GM18870 (cell line): ENCODE results near the gene WDR35.
A peak's percentile ranks its signal among the peaks of the same experiment; 100 is the strongest.
"Not testable (repeated sequence)": the region's sequence is repeated elsewhere in the genome, so short reads cannot be mapped to it uniquely, and the experiment has no call there.

Source experiments
- ATAC-seq: cut with Tn5 transposase; IDR thresholded peaks from one replicate; pipeline ENCODE4 v1.9.1; 2021; ENCODE audit warnings: moderate library complexity; ENCODE audit not compliant: unreplicated experiment

Gene WDR35

DNA sequence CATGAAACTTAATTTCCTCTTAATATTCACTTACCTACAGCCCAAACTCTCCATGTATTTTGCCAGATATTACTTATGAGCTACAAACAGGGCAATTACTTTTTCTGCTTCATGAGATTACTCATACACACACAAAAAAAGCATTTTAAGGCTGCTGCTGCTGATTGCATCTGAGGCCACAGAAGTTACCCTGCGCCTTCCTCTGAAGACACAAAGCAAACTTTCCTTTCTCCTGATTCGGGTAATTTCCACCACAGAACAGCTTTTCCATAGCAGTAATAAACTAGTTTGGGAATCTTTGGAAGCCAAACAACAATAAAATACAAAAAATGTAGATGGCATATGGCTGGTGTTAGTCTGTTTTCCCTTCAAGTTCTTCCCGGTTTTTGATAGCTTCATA lies 94.4 kb downstream of the WDR35 start:
- ATAC-seq: no peak

DNA sequence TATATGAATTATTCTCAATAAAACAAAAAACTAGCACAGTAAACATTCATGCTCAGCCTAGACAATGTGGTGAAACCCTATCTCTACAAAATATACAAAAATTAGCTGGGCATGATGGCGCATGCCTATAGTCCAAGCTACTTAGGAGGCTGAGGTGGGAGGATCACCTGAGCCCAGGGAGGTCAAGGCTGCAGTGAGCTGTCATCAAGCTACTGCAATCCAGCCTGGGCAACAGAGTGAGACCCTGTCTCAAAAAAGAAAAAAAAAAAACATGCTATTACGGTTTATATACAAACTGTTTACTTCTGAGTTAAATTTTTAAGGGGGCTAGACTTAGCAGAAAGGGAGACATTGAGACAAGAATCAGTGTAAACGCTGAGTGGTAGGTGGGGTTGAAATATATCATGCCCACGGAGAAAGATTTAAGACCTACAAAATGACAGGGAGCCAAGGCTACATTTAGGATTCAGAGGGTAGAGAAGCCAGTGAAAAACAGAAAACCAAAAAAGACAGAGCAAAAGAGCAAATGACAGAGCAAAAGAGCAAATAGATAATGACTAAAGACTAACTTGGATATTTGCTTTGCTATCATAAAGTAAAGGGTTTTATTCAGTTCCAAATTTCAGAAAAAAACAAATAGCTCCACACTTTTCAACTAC lies 95.6 kb downstream of the WDR35 start:
- ATAC-seq: peak; percentile 10

DNA sequence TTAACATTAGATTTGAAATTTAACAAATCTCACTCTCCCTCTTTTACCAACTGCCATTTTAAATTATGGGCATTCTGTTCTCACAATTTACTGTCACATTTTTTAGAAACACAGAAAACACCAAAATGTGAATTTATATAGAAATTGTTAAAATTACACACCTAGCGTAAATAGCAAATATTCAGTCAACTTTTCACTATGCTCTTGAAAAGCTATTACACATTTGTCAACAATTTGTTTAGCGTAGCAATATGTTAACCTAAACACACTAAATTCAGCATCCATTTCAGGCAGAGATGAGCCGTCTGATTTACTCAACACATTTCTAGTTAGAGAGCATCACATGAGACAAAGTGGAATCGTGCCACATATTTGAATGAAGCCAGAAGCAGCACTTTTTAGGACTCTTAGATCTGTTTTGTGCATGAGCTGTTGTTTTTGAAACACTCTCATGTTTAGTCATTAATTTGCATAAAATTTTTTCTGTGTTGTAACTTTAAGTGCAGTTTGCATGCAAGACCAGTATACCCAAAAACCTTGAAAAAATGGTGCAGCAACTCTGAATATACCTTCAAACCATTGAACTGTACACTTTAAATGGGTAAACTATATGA lies 96.3 kb downstream of the WDR35 start:
- ATAC-seq: peak; percentile 83

- ATAC-seq: not testable (repeated sequence)
Observed at GRCh38 chr2:19891971-19892370, 97.9 kb downstream of the WDR35 start.

- no peak for ATAC-seq
Observed at GRCh38 chr2:19890104-19890503, 99.8 kb downstream of the WDR35 start.

DNA sequence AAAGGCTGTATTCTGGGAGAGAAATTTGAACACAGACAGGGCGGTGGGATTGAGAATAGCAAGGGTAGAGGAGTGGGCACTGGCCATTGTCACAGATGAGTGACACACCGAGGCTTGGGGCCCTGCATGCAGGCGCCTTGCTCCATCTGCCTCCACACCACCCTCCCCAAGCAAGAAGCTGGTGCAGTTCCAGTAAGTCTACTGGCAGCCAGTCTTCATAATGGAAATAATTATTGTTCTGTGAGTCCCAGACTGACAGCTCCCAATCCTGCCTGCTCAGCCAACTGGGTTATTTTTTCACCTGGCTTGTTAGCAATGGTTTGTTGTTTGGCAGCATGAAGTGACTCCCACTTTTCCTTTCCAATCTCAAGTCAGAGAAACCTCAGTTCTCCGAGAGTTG lies 101.1 kb downstream of the WDR35 start:
- ATAC-seq: no peak

DNA sequence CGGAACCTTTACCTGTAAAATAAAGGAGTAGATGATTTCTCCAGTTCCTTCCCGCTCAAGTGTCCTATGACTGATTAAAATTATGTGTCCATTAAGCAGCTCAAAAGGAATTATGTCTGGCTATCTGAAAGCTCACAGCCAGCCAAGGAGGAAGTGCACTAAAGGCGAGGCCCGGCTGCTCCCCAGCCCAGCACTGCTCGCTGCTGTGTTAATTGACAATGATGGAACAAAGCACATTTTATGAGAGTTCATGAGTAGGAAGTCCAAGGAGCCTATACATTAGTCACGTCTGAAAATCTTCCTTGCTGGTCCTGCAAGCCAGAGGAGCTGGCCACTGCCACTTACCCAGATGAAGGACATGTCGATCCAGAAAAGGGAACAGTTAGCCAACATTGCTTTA lies 102.4 kb downstream of the WDR35 start:
- no peak for ATAC-seq

GRCh38 chr2:19886261-19886660 lies 103.6 kb downstream of the WDR35 start:
- ATAC-seq: no peak

DNA sequence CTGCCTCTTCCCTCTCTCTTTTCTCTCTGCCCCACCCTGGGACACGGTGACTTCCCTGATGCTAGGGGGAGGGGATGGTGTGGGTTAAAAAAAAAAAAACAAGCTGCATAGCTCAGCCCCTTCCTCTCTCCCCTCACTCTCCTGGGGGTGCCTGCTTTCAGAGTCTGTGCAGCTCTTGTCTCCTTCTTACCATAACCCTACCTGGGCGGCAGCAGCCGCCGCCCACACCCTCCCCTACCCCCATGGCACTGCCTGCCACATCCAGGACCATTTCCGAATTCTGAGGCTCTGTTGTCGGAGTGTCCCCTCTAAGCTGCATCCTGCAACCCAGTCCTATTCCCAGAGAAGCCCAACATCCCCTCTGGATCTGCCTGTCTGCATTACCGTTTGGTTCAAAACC lies 104.1 kb downstream of the WDR35 start:
- no peak for ATAC-seq

- no peak for ATAC-seq
Observed at GRCh38 chr2:19883971-19884720, 105.8 kb downstream of the WDR35 start.

DNA sequence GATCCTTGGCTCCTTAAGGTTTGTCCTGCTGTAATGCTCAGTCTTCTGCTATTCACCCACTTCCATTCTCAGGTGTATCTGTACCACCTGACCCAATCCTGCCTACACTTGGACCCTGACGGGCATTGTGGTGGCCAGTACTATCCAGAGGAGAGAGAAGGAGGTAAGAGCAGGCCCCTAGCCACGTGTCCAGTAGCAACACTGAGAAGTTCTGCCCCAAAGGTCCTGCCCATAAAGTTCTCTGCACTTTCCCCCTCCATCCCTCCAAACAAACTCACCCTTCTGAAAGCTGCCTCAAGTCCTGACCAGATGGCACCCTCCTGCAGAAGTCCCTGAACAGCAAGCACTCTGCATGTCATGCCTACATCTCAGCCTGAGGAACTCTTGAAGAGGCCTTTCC lies 106.4 kb downstream of the WDR35 start:
- no peak for ATAC-seq

- ATAC-seq: no peak
Observed at GRCh38 chr2:19882286-19882685, 107.6 kb downstream of the WDR35 start.

GRCh38 chr2:19881908-19882265 lies 108.0 kb downstream of the WDR35 start:
- ATAC-seq: no peak

- ATAC-seq: no peak
Observed at GRCh38 chr2:19881221-19881907, 108.5 kb downstream of the WDR35 start.

GRCh38 chr2:19880191-19880590 lies 109.7 kb downstream of the WDR35 start:
- not testable (repeated sequence) for ATAC-seq

DNA sequence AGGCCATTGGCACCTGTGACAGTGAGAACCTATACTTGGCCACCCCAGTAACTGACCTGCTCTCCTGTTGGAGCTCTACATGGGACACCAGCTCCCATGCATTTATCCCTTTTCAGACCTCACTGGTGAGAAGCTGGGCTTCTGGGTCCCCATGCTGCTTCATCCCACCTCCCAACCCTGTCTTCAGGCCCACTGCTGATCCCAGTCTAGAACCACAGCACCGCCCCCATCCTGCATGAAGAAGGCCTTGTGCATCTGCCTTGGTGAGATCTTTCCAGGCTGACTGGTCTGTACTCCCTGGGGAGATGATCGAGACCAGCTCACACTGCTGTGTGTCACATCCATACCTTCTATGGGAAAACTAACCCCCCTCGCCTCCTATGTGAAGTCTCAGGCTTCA lies 110.8 kb downstream of the WDR35 start:
- no peak for ATAC-seq

GRCh38 chr2:19878268-19879046 lies 111.4 kb downstream of the WDR35 start:
- ATAC-seq: no peak

- no peak for ATAC-seq
Observed at GRCh38 chr2:19876751-19877150, 113.2 kb downstream of the WDR35 start.

DNA sequence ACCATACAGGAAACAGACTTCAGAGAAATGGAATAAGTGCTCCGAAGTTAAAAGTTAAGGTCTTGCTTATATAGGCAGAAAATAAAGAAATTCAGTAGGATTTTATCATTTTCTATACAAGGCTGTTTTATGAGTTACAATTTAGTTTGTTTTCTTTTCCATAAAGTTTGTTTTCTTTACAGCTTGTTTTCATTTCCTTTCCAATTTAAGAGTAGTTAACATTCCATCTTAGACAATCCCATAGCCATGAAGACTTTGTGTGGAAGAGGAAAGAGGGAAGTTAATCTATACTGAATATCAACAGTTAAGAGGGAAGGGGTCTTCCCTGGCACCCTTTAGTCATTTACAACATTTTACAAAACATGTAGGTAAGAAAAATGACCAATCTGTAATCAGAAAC lies 114.6 kb downstream of the WDR35 start:
- ATAC-seq: no peak

- no peak for ATAC-seq
Observed at GRCh38 chr2:19874726-19875125, 115.2 kb downstream of the WDR35 start.

DNA sequence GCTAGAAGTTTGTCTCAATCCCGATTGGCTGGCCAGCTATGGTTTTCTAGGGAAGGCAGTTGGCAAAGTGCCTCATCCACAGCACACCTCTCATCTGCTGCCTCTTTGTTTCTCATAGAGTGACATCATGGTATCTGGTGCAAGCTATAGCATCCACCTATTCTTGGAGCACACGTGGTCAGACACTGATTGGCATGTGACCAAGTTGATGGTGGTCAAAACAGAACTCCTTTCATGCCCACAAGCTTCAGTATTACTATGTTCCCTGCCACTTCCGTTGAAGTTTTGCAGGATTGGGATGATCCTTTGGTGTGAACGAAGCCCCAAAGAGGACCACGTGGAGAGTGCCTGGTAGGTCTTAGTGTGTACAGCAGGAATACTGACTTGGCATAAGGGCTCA lies 116.9 kb downstream of the WDR35 start:
- ATAC-seq: no peak
